SK-N-MC (cell line): ENCODE measurements around the gene MID1IP1.

Experiments used
- EZH2 ChIP-seq: fragments of 200-600 bp; sonication (generic); IDR thresholded peaks from one replicate; pipeline ENCODE4 v1.6.1; 2017; ENCODE audit warnings: antibody characterized with exemption
- FOXP2 ChIP-seq: optimal IDR thresholded peaks from 2 replicates; pipeline ENCODE3; 2011; ENCODE audit warnings: mild to moderate bottlenecking, moderate library complexity; ENCODE audit not compliant: insufficient read depth; ENCODE audit errors: extremely low read length, control extremely low read depth
- POLR2AphosphoS5 ChIP-seq: IDR thresholded peaks from 2 replicates; pipeline ENCODE4 v1.6.1; 2012; ENCODE audit warnings: mild to moderate bottlenecking, low read depth, low read length, borderline replicate concordance

DNA sequence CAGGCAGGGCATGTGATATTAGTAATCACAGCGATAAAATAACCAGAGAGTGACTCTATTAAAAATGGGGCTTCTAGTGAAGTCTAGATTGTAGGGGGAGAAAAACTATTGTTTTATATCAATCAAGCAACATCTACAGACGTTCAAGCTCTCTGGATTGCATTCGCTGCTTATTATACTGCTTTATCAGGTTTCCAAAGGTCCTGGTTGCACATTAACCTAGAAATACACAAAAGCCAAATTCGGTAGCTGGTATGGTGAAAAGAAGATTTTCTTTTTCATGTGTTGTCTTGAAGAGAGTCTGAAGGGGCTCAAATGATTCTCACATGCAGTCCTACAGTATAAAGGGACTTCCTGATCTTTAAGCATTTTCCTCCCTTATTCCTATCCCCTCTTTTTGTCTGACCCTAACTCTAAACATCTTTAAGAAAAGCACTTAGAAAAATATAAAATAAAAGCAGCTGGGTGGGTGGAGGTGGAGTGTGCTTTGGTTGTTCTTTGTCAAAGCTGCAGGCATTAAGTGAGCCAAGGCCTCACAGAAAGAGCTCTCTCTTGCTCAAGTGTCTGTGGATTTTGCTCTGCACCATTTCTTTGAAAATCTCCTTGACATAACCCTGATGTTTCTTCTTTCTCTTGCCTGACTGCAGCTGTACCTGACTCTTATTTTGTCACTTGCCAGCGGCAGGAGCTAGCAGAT, 46.1 kb downstream of the MID1IP1 start:
- TF ChIP-seq POLR2AphosphoS5 (no peak), EZH2 (no peak), FOXP2 (no peak)
